ENCODE measurements around the gene HUNK. TPM values are rescaled to one million over a fixed set of nuclear protein-coding genes. Genes with fewer than 3 reads are reported as not detected.
A peak's percentile ranks its signal among the peaks of the same experiment; 100 is the strongest.

The HUNK gene
- total and polyA plus RNA-seq, 2 experiments from 2014 or later, result 7.1 to 10.8 TPM

- Histone ChIP-seq H3K4me2 (no peak overlapping the region), H3K27ac (no peak overlapping the region), H3K4me1 (ENCODE audit: insufficient read depth) (no peaks in the 10 kb centered on the region), H3K9me3 (ENCODE audit: low read depth) (no peaks in the 10 kb centered on the region), H4K20me1 (ENCODE audit: insufficient read depth, poor library complexity, severe bottlenecking) (no peaks in the 10 kb centered on the region), H3K36me3 (replicated peaks; ENCODE audit: insufficient read depth, low read depth) (no peaks in the 10 kb centered on the region), H3K9me2 (replicated peaks; ENCODE audit: insufficient read depth) (no peaks in the 10 kb centered on the region), H3K27me3 (no peaks in the 10 kb centered on the region), H3K4me3 (no peak overlapping the region), H3K79me2 (no peaks in the 10 kb centered on the region), H2AFZ (no peak overlapping the region)
- peak; percentile 44 for DNase-seq (ENCODE audit: low spot score)
- WGBS (ENCODE audit: low lambda C conversion rate, missing lambda C conversion rate), result 82% methylated on average over 4 of the region's 4 CpGs
- TF ChIP-seq EZH2phosphoT487 (IDR thresholded peaks at IDR 0.05; ENCODE audit: low read depth, severe bottlenecking, unreplicated experiment) (no peak), CTCF (IDR thresholded peaks at IDR 0.05; ENCODE audit: poor library complexity) (no peak), EZH2 (IDR thresholded peaks at IDR 0.05; ENCODE audit: borderline replicate concordance) (no peak)
Observed at GRCh38 chr21:31997191-31997590, 124.4 kb downstream of the HUNK start.

- Histone ChIP-seq H3K9me3 (ENCODE audit: low read depth) (no peaks in the 10 kb centered on the region), H3K79me2 (no peaks in the 10 kb centered on the region), H3K27me3 (no peaks in the 10 kb centered on the region), H3K9me2 (replicated peaks; ENCODE audit: insufficient read depth) (no peaks in the 10 kb centered on the region), H3K4me1 (ENCODE audit: insufficient read depth) (no peaks in the 10 kb centered on the region), H2AFZ (no peak overlapping the region), H3K27ac (no peak overlapping the region), H4K20me1 (ENCODE audit: insufficient read depth, poor library complexity, severe bottlenecking) (no peaks in the 10 kb centered on the region), H3K4me3 (no peak overlapping the region), H3K36me3 (replicated peaks; ENCODE audit: insufficient read depth, low read depth) (no peaks in the 10 kb centered on the region), H3K4me2 (no peak overlapping the region)
- 98% methylated on average over 12 of the region's 12 CpGs for WGBS (ENCODE audit: low lambda C conversion rate, missing lambda C conversion rate)
- TF ChIP-seq EZH2 (IDR thresholded peaks at IDR 0.05; ENCODE audit: borderline replicate concordance) (no peak), EZH2phosphoT487 (IDR thresholded peaks at IDR 0.05; ENCODE audit: low read depth, severe bottlenecking, unreplicated experiment) (no peak), CTCF (IDR thresholded peaks at IDR 0.05; ENCODE audit: poor library complexity) (no peak)
- DNase-seq (ENCODE audit: low spot score), result no peak
Observed at GRCh38 chr21:31999810-32000468, 127.1 kb downstream of the HUNK start.

DNA sequence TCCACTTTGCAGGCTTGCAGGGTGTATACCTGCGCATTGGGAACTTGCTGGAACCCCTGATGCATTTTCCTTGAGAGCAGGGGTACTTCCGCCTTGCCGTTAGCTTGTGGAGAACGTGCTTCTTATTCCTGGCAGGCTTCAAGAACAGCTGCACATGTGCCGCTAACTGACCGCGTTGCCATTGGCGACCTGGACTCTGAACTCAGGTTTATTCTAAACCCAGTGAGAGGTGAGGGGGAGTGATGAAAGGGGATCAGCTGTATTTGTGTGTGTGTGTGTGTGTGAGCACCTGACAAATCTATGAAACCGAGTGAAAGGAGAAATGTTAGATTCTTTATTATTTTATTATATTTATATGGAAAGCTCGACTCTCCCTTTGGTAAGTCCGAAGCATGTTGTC is 128.6 kb downstream of the HUNK start:
- no peaks in the 10 kb centered on the region for H3K27me3 ChIP-seq
- no peak overlapping the region for H3K4me3 ChIP-seq
- no peaks in the 10 kb centered on the region for H3K36me3 ChIP-seq (replicated peaks; ENCODE audit: insufficient read depth, low read depth)
- H2AFZ ChIP-seq, result no peak overlapping the region
- no peak for DNase-seq (ENCODE audit: low spot score)
- H3K9me2 ChIP-seq (replicated peaks; ENCODE audit: insufficient read depth), result no peaks in the 10 kb centered on the region
- 91% methylated on average over 11 of the region's 11 CpGs for WGBS (ENCODE audit: low lambda C conversion rate, missing lambda C conversion rate)
- H3K4me2 ChIP-seq, result no peak overlapping the region
- no peaks in the 10 kb centered on the region for H3K9me3 ChIP-seq (ENCODE audit: low read depth)
- H4K20me1 ChIP-seq (ENCODE audit: insufficient read depth, poor library complexity, severe bottlenecking), result no peaks in the 10 kb centered on the region
- H3K79me2 ChIP-seq, result no peaks in the 10 kb centered on the region
- H3K4me1 ChIP-seq (ENCODE audit: insufficient read depth), result no peaks in the 10 kb centered on the region
- no peak for TF ChIP-seq EZH2phosphoT487 (IDR thresholded peaks at IDR 0.05; ENCODE audit: low read depth, severe bottlenecking, unreplicated experiment)
- TF ChIP-seq CTCF (IDR thresholded peaks at IDR 0.05; ENCODE audit: poor library complexity), result no peak
- TF ChIP-seq EZH2 (IDR thresholded peaks at IDR 0.05; ENCODE audit: borderline replicate concordance), result no peak
- no peak overlapping the region for H3K27ac ChIP-seq
